ENCODE data around the gene CAPN7.

The CAPN7 gene

GRCh38 chr3:15255215-15255614 is 49.2 kb downstream of the CAPN7 start:
- DNase-seq, result no peak

- DNase-seq, result no peak
Observed at GRCh38 chr3:15256861-15257341, 50.9 kb downstream of the CAPN7 start.

- no peak for DNase-seq
Observed at GRCh38 chr3:15258720-15259119, 52.7 kb downstream of the CAPN7 start.

GRCh38 chr3:15260531-15260930 is 54.5 kb downstream of the CAPN7 start:
- no peak for DNase-seq

- no peak for DNase-seq
Observed at GRCh38 chr3:15261274-15261673, 55.2 kb downstream of the CAPN7 start.

GRCh38 chr3:15262021-15262420 is 56.0 kb downstream of the CAPN7 start:
- DNase-seq, result no peak

- no peak for DNase-seq
Observed at GRCh38 chr3:15263120-15263519, 57.1 kb downstream of the CAPN7 start.

- DNase-seq, result no peak
Observed at GRCh38 chr3:15263926-15264325, 57.9 kb downstream of the CAPN7 start.

GRCh38 chr3:15264486-15264885 is 58.4 kb downstream of the CAPN7 start:
- DNase-seq, result no peak

GRCh38 chr3:15265655-15266509 is 59.8 kb downstream of the CAPN7 start:
- no peak for DNase-seq

- DNase-seq, result no peak
Observed at GRCh38 chr3:15266510-15267376, 60.7 kb downstream of the CAPN7 start.

GRCh38 chr3:15267502-15267901 is 61.5 kb downstream of the CAPN7 start:
- no peak for DNase-seq

- peak; percentile 3 for DNase-seq
Observed at GRCh38 chr3:15268033-15268631, 62.1 kb downstream of the CAPN7 start.

- DNase-seq, result peak; percentile 38
Observed at GRCh38 chr3:15269091-15269989, 63.3 kb downstream of the CAPN7 start.

- DNase-seq, result no peak
Observed at GRCh38 chr3:15271030-15271429, 65.0 kb downstream of the CAPN7 start.

- DNase-seq, result peak; percentile 75
Observed at GRCh38 chr3:15271785-15272381, 65.8 kb downstream of the CAPN7 start.

- DNase-seq, result no peak
Observed at GRCh38 chr3:15272426-15273196, 66.6 kb downstream of the CAPN7 start.

- no peak for DNase-seq
Observed at GRCh38 chr3:15273227-15273626, 67.2 kb downstream of the CAPN7 start.

GRCh38 chr3:15276028-15276724 is 70.1 kb downstream of the CAPN7 start:
- no peak for DNase-seq

GRCh38 chr3:15277861-15278500 is 71.9 kb downstream of the CAPN7 start:
- no peak for DNase-seq
